HepG2 (cell line): Measurements from ENCODE around the gene BTBD19. TPM values are rescaled to one million over a fixed set of nuclear protein-coding genes. Genes with fewer than 3 reads are reported as not detected.

Source experiments
- DNMT1 ChIP-seq: sonication (generic); formaldehyde crosslinking; IDR thresholded peaks from 2 replicates; pipeline ENCODE4 v1.5.1; 2020; ENCODE audit warnings: mild to moderate bottlenecking, missing genetic modification reagents
- FOXO4 ChIP-seq: sonication (generic); formaldehyde crosslinking; conservative IDR thresholded peaks from 2 replicates; pipeline ENCODE4 v1.8.1; 2023; ENCODE audit warnings: missing genetic modification reagents
- HOXA5 ChIP-seq: sonication (generic); formaldehyde crosslinking; IDR thresholded peaks from 2 replicates; pipeline ENCODE4 v1.4.0; 2020; ENCODE audit warnings: missing genetic modification reagents
- IRF1 ChIP-seq: sonication (generic); formaldehyde crosslinking; IDR thresholded peaks from 2 replicates; pipeline ENCODE4 v1.4.0; 2020; ENCODE audit warnings: low read depth, mild to moderate bottlenecking, missing genetic modification reagents
- JDP2 ChIP-seq: sonication (generic); formaldehyde crosslinking; IDR thresholded peaks from 2 replicates; pipeline ENCODE4 v1.8.1; 2022; ENCODE audit warnings: missing genetic modification reagents, borderline replicate concordance
- MAZ ChIP-seq, 2 experiments: sonication (generic) in 1 of 2; formaldehyde crosslinking in 1 of 2; IDR thresholded peaks; 2 replicates each; pipeline versions ENCODE4 v1.5.0 to v1.6.1; 2012 to 2020; ENCODE audit warnings: low read depth in 2 of 2, mild to moderate bottlenecking in 2 of 2, borderline replicate concordance in 1 of 2, improper control_type of control experiment in 1 of 2, low read length in 1 of 2, missing genetic modification reagents in 1 of 2, moderate library complexity in 1 of 2
- RFXAP ChIP-seq: sonication (generic); formaldehyde crosslinking; IDR thresholded peaks from 2 replicates; pipeline ENCODE4 v1.4.0; 2020; ENCODE audit warnings: missing genetic modification reagents, borderline replicate concordance
- TBP ChIP-seq: sonication (generic); formaldehyde crosslinking; IDR thresholded peaks from 2 replicates; pipeline ENCODE4 v1.5.0; 2020; ENCODE audit warnings: missing genetic modification reagents
- TRIM22 ChIP-seq: fragments of 450-650 bp; IDR thresholded peaks from 2 replicates; pipeline ENCODE4 v1.6.1; 2017
- USF2 ChIP-seq, 2 experiments: sonication (generic) in 1 of 2; formaldehyde crosslinking in 1 of 2; IDR thresholded peaks; 2 replicates each; pipeline versions ENCODE4 v1.5.1 to v1.6.1; 2011 to 2020; ENCODE audit warnings: borderline replicate concordance in 1 of 2, low read depth in 1 of 2, low read length in 1 of 2, mild to moderate bottlenecking in 1 of 2, missing genetic modification reagents in 1 of 2, moderate library complexity in 1 of 2
- YEATS2 ChIP-seq: sonication (generic); formaldehyde crosslinking; IDR thresholded peaks from 2 replicates; pipeline ENCODE4 v1.4.0; 2020; ENCODE audit warnings: missing genetic modification reagents, borderline replicate concordance
- ZBTB26 ChIP-seq: IDR thresholded peaks from 2 replicates; pipeline ENCODE4 v1.6.1; 2016; ENCODE audit warnings: missing compliant biosample characterization, missing genetic modification reagents, borderline replicate concordance
- ZMYM4 ChIP-seq: sonication (generic); formaldehyde crosslinking; IDR thresholded peaks from 2 replicates; pipeline ENCODE4 v1.8.1; 2023; ENCODE audit warnings: mild to moderate bottlenecking, missing genetic modification reagents
- ZNF431 ChIP-seq: sonication (generic); formaldehyde crosslinking; IDR thresholded peaks from 2 replicates; pipeline ENCODE4 v1.9.0; 2022; ENCODE audit warnings: missing genetic modification reagents, low read depth, mild to moderate bottlenecking, borderline replicate concordance
- ZNF501 ChIP-seq: sonication (generic); formaldehyde crosslinking; IDR thresholded peaks from 2 replicates; pipeline ENCODE4 v1.5.1; 2020; ENCODE audit warnings: mild to moderate bottlenecking, moderate library complexity, missing genetic modification reagents
- ZNF562 ChIP-seq: sonication (generic); formaldehyde crosslinking; IDR thresholded peaks from 2 replicates; pipeline ENCODE4 v1.8.0; 2022; ENCODE audit warnings: missing genetic modification reagents, borderline replicate concordance
- ZNF576 ChIP-seq: sonication (generic); formaldehyde crosslinking; IDR thresholded peaks from 2 replicates; pipeline ENCODE4 v1.4.0; 2020; ENCODE audit warnings: mild to moderate bottlenecking, missing genetic modification reagents
- ZNF740 ChIP-seq: sonication (generic); formaldehyde crosslinking; IDR thresholded peaks from 2 replicates; pipeline ENCODE4 v1.4.0; 2020; ENCODE audit warnings: missing genetic modification reagents
- ZSCAN29 ChIP-seq: sonication (generic); formaldehyde crosslinking; conservative IDR thresholded peaks from 2 replicates; pipeline ENCODE4 v1.4.0; 2020; ENCODE audit warnings: mild to moderate bottlenecking, missing genetic modification reagents
- polyA plus RNA-seq, 8 experiments: library from polyadenylated mRNA; depleted of rRNA in 3 of 8; stranded (reverse) in 7 of 8; unstranded in 1 of 8; fragments of >200 nt; fragmentation: Illumina TruSeq in 4 of 8; extraction: Trizol in 4 of 8; gene quantifications; 2 replicates each; pipeline versions ENCODE4 v1.2.1 to v1.2.3, GENCODE V29; 2011 to 2016; ENCODE audit warnings: low read depth in 4 of 8, missing spikeins in 1 of 8, mixed read lengths in 1 of 8; ENCODE audit not compliant: insufficient read depth in 1 of 8
- total RNA-seq, 5 experiments: library from RNA; depleted of rRNA; stranded (reverse); fragments of >200 nt; fragmentation: Illumina TruSeq; extraction: Trizol; gene quantifications; 2 replicates each; pipeline ENCODE4 v1.2.3, GENCODE V29; 2016; ENCODE audit warnings: low read depth in 1 of 5

BTBD19 gene
- total and polyA plus RNA-seq, 2 of the 13 experiments (the other 11 are each of a cell fraction or from before 2014, with no cell fraction given), result 2.7 to 6.7 TPM

- TF ChIP-seq FOXO4 (no peak), RFXAP (no peak), ZNF562 (CRISPR knock-in tag) (no peak), HOXA5 (CRISPR knock-in tag) (no peak), DNMT1 (CRISPR knock-in tag) (no peak; the same call in 1 of the 2 replicates), ZSCAN29 (no peak), IRF1 (CRISPR knock-in tag) (no peak), ZNF501 (CRISPR knock-in tag) (no peak; the same call in 1 of the 2 replicates), MAZ (IDR thresholded peaks at IDR 0.05; ENCODE audit: borderline replicate concordance, low read depth, low read length) (no peak), MAZ (CRISPR knock-in tag; IDR thresholded peaks at IDR 0.05; ENCODE audit: low read depth) (no peak), USF2 (IDR thresholded peaks at IDR 0.05; ENCODE audit: low read depth, low read length) (no peak), USF2 (CRISPR knock-in tag; IDR thresholded peaks at IDR 0.05; ENCODE audit: borderline replicate concordance) (no peak), ZNF740 (CRISPR knock-in tag) (no peak), ZNF576 (CRISPR knock-in tag) (no peak), TBP (CRISPR knock-in tag) (no peak), JDP2 (no peak), TRIM22 (no peak), ZMYM4 (CRISPR knock-in tag) (no peak), ZNF431 (CRISPR knock-in tag) (no peak), ZBTB26 (CRISPR knock-in tag) (0 out of 2 replicates have a peak, but pooled peaks have one; percentile 34), YEATS2 (no peak)
These were observed 1.5 kb upstream of the BTBD19 start, which contains the start of gene DYNLT4 (continued) for GRCh38 chr1:44806704-44807363.
